ENCODE data around the gene UMODL1.
"Not testable (repeated sequence)": the region's sequence is repeated elsewhere in the genome, so short reads cannot be mapped to it uniquely, and the experiment has no call there.

UMODL1 gene

GRCh38 chr21:42172596-42173483 is 101.7 kb downstream of the UMODL1 start:
- in situ Hi-C loops (cut with MboI; ENCODE audit: low sequenced_read_pairs, unreplicated experiment) = loop anchor here (5.0 kb wide), 1 partner anchor 79 kb away; no protein-coding TSS in a partner anchor
- DNase-seq (ENCODE audit: low spot score) = no peak
- TF ChIP-seq, protein P1, sequence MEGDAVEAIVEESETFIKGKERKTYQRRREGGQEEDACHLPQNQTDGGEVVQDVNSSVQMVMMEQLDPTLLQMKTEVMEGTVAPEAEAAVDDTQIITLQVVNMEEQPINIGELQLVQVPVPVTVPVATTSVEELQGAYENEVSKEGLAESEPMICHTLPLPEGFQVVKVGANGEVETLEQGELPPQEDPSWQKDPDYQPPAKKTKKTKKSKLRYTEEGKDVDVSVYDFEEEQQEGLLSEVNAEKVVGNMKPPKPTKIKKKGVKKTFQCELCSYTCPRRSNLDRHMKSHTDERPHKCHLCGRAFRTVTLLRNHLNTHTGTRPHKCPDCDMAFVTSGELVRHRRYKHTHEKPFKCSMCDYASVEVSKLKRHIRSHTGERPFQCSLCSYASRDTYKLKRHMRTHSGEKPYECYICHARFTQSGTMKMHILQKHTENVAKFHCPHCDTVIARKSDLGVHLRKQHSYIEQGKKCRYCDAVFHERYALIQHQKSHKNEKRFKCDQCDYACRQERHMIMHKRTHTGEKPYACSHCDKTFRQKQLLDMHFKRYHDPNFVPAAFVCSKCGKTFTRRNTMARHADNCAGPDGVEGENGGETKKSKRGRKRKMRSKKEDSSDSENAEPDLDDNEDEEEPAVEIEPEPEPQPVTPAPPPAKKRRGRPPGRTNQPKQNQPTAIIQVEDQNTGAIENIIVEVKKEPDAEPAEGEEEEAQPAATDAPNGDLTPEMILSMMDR (IDR thresholded peaks at IDR 0.05; ENCODE audit: borderline replicate concordance, control extremely low read depth, extremely low read depth, insufficient read depth, missing control alignments) = no peak

GRCh38 chr21:42174173-42174572 is 103.1 kb downstream of the UMODL1 start:
- in situ Hi-C loops (cut with MboI; ENCODE audit: low sequenced_read_pairs, unreplicated experiment) = loop anchor here (5.0 kb wide), 1 partner anchor 78 kb away; no protein-coding TSS in a partner anchor
- no peak for DNase-seq (ENCODE audit: low spot score)
- TF ChIP-seq, protein P1 (IDR thresholded peaks at IDR 0.05; ENCODE audit: borderline replicate concordance, control extremely low read depth, extremely low read depth, insufficient read depth, missing control alignments) = no peak

DNA sequence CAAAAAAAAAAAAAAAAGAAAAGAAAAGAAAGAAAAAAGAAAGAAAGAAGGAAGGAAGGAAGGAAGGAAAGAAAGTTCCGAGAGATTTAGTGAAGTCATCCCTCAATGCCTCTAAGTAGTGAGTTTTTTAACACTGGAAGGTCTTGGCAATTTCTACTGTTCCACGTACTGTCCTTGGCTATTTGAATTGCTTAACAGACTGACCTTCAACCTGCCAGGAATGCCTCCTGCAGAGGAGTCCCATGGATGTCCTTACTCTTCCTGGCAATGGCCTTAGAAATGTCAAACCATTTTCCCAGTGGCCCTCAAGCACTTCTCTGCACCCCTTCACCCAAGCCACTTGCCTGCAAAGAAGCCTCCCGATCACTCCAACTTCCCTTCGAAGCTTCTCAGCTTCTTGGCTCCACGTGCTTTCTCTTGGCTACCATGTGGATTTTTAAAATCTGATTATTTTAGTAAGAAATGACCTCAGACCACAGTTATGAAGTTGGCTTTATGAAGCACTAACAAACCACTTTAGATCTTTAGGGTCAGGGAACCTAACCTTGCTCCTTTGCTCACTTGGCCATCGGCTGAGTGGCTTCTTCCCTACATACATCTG is 104.1 kb downstream of the UMODL1 start:
- in situ Hi-C loops (cut with MboI; ENCODE audit: low sequenced_read_pairs, unreplicated experiment) = no loop called here
- TF ChIP-seq, protein P1 (IDR thresholded peaks at IDR 0.05; ENCODE audit: borderline replicate concordance, control extremely low read depth, extremely low read depth, insufficient read depth, missing control alignments) = no peak
- DNase-seq (ENCODE audit: low spot score) = no peak

DNA sequence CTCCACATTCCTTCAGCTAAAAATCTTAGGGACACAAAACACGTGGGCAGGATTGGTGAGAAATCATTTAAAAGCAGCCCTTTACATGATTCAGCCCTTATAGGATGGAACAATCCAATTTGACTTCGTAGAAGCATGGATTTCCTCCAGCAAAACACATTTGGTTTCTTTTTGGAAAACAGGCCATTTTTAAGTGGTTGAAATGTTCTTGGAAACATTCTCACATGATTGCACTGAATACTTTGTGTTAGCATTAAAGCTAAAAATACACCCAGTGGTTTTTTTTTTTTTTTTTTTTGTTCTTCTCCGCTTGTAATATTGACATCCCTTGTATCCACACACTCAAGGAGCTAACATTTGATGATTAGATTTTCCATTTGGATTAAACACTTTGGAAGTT is 105.7 kb downstream of the UMODL1 start:
- in situ Hi-C loops (cut with MboI; ENCODE audit: low sequenced_read_pairs, unreplicated experiment) = no loop called here
- TF ChIP-seq, protein P1 (IDR thresholded peaks at IDR 0.05; ENCODE audit: borderline replicate concordance, control extremely low read depth, extremely low read depth, insufficient read depth, missing control alignments) = no peak

GRCh38 chr21:42179316-42179715 is 108.2 kb downstream of the UMODL1 start:
- TF ChIP-seq, protein P1 (IDR thresholded peaks at IDR 0.05; ENCODE audit: borderline replicate concordance, control extremely low read depth, extremely low read depth, insufficient read depth, missing control alignments) = no peak
- in situ Hi-C loops (cut with MboI; ENCODE audit: low sequenced_read_pairs, unreplicated experiment) = no loop called here
- DNase-seq (ENCODE audit: low spot score) = no peak

More for the DNA sequence above, 105.7 kb downstream of the UMODL1 start:
- DNase-seq (ENCODE audit: low spot score) = no peak

GRCh38 chr21:42180001-42180400 is 108.9 kb downstream of the UMODL1 start:
- DNase-seq (ENCODE audit: low spot score); in situ Hi-C loops (cut with MboI; ENCODE audit: low sequenced_read_pairs, unreplicated experiment): not testable (repeated sequence)

Data from GM13976 (cell line).